ENCODE data around the gene DNM3. TPM values are rescaled to one million over a fixed set of nuclear protein-coding genes. Genes with fewer than 3 reads are reported as not detected.

Gene DNM3
- total and polyA plus RNA-seq, 2 of the 8 experiments (the other 6 are each of a cell fraction or from before 2014, with no cell fraction given): 2.0 to 8.5 TPM

DNA sequence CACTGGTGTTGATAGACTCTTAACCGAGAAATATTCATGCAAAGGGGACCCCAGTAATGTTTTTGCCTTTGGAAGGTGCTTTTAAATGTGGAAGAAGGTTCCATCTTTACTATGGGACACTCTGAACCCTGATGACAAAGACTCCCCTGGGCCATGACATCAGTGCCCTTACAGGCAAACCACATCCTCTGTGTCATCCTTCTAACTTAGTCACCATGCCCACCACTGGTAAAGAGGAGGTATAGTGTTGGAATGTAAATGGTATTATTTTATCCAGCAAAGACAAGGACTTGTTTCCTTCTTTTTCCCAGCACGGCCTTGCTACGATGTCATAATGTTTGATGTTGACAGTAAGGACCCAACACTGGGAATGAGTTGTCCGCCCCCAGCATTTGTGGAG lies 47.2 kb upstream of the DNM3 start:
- FAIRE-seq (no peak), DNase-seq (ENCODE audit: low read depth in 1 of 2, low spot score in 2 of 2) (no peak)
- H4K20me1 ChIP-seq (replicated peaks in 1 of 2; ENCODE audit: control insufficient read depth in 1 of 2, insufficient read depth in 2 of 2, low read length in 2 of 2): peaks cover 0 to 6% of the 10 kb centered on the region in 2 experiments
- no peak overlapping the region for H3K4ac ChIP-seq (replicated peaks; ENCODE audit: insufficient read length, low read depth, low read length)
- H4K8ac ChIP-seq (ENCODE audit: extremely low read depth, insufficient read depth, low read length): no peak overlapping the region
- H4K91ac ChIP-seq (replicated peaks; ENCODE audit: insufficient read length, low read length): no peak overlapping the region
- no peak overlapping the region for H2AFZ ChIP-seq (ENCODE audit: low read length)
- H2BK12ac ChIP-seq (ENCODE audit: low read depth, low read length): no peak overlapping the region
- H3K4me2 ChIP-seq (ENCODE audit: insufficient read depth in 1 of 2, low read depth in 2 of 2, low read length in 2 of 2): no peak overlapping the region
- no peak overlapping the region for H2AK5ac ChIP-seq (ENCODE audit: low read depth, low read length)
- no peak overlapping the region for H3K4me3 ChIP-seq (ENCODE audit: extremely low read depth in 1 of 4, insufficient read depth in 2 of 4, low read depth in 3 of 4, low read length in 4 of 4)
- no peaks in the 10 kb centered on the region for H3K27me3 ChIP-seq (replicated peaks in 1 of 4; ENCODE audit: control insufficient read depth in 3 of 4, extremely low read depth in 1 of 4, insufficient read depth in 3 of 4, low read length in 3 of 4)
- no peak overlapping the region for H3K23ac ChIP-seq (ENCODE audit: insufficient read length)
- H3K56ac ChIP-seq (replicated peaks; ENCODE audit: insufficient read length, low read depth, low read length): no peak overlapping the region
- H3K9ac ChIP-seq (replicated peaks in 1 of 4; ENCODE audit: extremely low read depth in 1 of 4, low read depth in 3 of 4, low read length in 3 of 4): no peak overlapping the region
- H2BK15ac ChIP-seq (ENCODE audit: low read length): no peak overlapping the region
- no peaks in the 10 kb centered on the region for H3K23me2 ChIP-seq (ENCODE audit: low read depth, low read length)
- no peak overlapping the region for H3K14ac ChIP-seq (ENCODE audit: insufficient read length)
- no peak overlapping the region for H3K18ac ChIP-seq (ENCODE audit: extremely low read depth, low read length)
- H3K36me3 ChIP-seq (ENCODE audit: control insufficient read depth in 2 of 4, insufficient read depth in 4 of 4, low read length in 3 of 4): peaks cover 30 to 87% (median 72%) of the 10 kb centered on the region in 4 experiments
- H2BK120ac ChIP-seq (replicated peaks; ENCODE audit: low read depth, low read length): no peak overlapping the region
- H3K79me1 ChIP-seq (ENCODE audit: low read depth, low read length): no peaks in the 10 kb centered on the region; the same call in 1 of the 2 replicates
- no peak overlapping the region for H3K27ac ChIP-seq (ENCODE audit: low read depth, low read length)
- no peaks in the 10 kb centered on the region for H3K4me1 ChIP-seq (replicated peaks in 1 of 4; ENCODE audit: control insufficient read depth in 3 of 4, insufficient read depth in 4 of 4, low read length in 3 of 4)
- 0 out of 4 replicates have a peak, but pooled peaks cover 0 to 3% of the 10 kb centered on the region in 2 experiments for H3K79me2 ChIP-seq (ENCODE audit: control insufficient read depth in 1 of 2, insufficient read depth in 2 of 2, low read length in 2 of 2)
- H4K5ac ChIP-seq (ENCODE audit: insufficient read length, low read depth, low read length): no peak overlapping the region
- 95% methylated on average over 4 of the region's 4 CpGs; no CpG with 5 or more reads in 1 of the 2 experiments for WGBS, 2 experiments (ENCODE audit: extremely low coverage in 1 of 2, insufficient coverage in 1 of 2, insufficient read length in 1 of 2, insufficient replicate concordance in 2 of 2, low coverage in 1 of 2, low lambda C conversion rate in 2 of 2, missing lambda C conversion rate in 1 of 2)
- ChIA-PET POLR2A (ENCODE audit: partially characterized antibody) (no interaction called here), CTCF (ENCODE audit: partially characterized antibody) (interaction anchor here (0.6 to 5.5 kb wide), 4 partner anchors 8 to 296 kb away, joined by 3 to 36 read pairs (median 6); no protein-coding TSS in a partner anchor)
- H2BK5ac ChIP-seq (ENCODE audit: low read depth, low read length): no peak overlapping the region
- H3K9me3 ChIP-seq (ENCODE audit: insufficient read depth in 2 of 2, low read depth in 1 of 2, low read length in 1 of 2): no peaks in the 10 kb centered on the region; a peak in 1 of 4 replicates
- no peak overlapping the region for H2BK20ac ChIP-seq (ENCODE audit: low read length)
- no peak for TF ChIP-seq RBBP5 (IDR thresholded peaks at IDR 0.05; ENCODE audit: borderline replicate concordance, low read depth, low read length)
- no peak for TF ChIP-seq SIX5 (IDR thresholded peaks at IDR 0.05; ENCODE audit: low read depth, low read length)
- TF ChIP-seq BCL11A (IDR thresholded peaks at IDR 0.05; ENCODE audit: low read depth in 2 of 2, low read length in 2 of 2): no peak
- no peak for TF ChIP-seq EP300 (IDR thresholded peaks at IDR 0.05; ENCODE audit: borderline replicate concordance in 1 of 2, low read depth in 2 of 2, low read length in 2 of 2)
- TF ChIP-seq KDM5A (IDR thresholded peaks at IDR 0.05; ENCODE audit: low read length): no peak
- TF ChIP-seq RFX5 (IDR thresholded peaks at IDR 0.05; ENCODE audit: borderline replicate concordance, low read depth, low read length): no peak
- no peak for TF ChIP-seq KDM4A (IDR thresholded peaks at IDR 0.05; ENCODE audit: low read depth, low read length, severe bottlenecking)
- TF ChIP-seq TCF12 (IDR thresholded peaks at IDR 0.05; ENCODE audit: low read depth, low read length): no peak
- TF ChIP-seq ZNF274 (IDR thresholded peaks at IDR 0.05; ENCODE audit: borderline replicate concordance, extremely low read depth, low read length): no peak
- TF ChIP-seq MAFK (IDR thresholded peaks at IDR 0.05; ENCODE audit: low read depth, low read length): no peak
- no peak for TF ChIP-seq CBX5 (IDR thresholded peaks at IDR 0.05; ENCODE audit: low read depth, low read length)
- no peak for TF ChIP-seq MAX (IDR thresholded peaks at IDR 0.05)
- no peak for TF ChIP-seq POLR2A (IDR thresholded peaks at IDR 0.05; ENCODE audit: control extremely low read depth in 1 of 2, low read depth in 2 of 2, low read length in 2 of 2)
- no peak for TF ChIP-seq KDM1A (IDR thresholded peaks at IDR 0.05; ENCODE audit: borderline replicate concordance, low read length)
- TF ChIP-seq SP2 (IDR thresholded peaks at IDR 0.05; ENCODE audit: low read length): no peak

All from H1 (cell line).